ENCODE data around the gene FRMD8.
A peak's percentile ranks its signal among the peaks of the same experiment; 100 is the strongest.

FRMD8 gene

GRCh38 chr11:65416341-65416824 is 29.9 kb downstream of the FRMD8 start:
- DNase-seq, result peak; percentile 68 to 80

- peak in 1 of 2 donors; percentile 37 for DNase-seq
Observed at GRCh38 chr11:65416841-65417701, 30.6 kb downstream of the FRMD8 start.

DNA sequence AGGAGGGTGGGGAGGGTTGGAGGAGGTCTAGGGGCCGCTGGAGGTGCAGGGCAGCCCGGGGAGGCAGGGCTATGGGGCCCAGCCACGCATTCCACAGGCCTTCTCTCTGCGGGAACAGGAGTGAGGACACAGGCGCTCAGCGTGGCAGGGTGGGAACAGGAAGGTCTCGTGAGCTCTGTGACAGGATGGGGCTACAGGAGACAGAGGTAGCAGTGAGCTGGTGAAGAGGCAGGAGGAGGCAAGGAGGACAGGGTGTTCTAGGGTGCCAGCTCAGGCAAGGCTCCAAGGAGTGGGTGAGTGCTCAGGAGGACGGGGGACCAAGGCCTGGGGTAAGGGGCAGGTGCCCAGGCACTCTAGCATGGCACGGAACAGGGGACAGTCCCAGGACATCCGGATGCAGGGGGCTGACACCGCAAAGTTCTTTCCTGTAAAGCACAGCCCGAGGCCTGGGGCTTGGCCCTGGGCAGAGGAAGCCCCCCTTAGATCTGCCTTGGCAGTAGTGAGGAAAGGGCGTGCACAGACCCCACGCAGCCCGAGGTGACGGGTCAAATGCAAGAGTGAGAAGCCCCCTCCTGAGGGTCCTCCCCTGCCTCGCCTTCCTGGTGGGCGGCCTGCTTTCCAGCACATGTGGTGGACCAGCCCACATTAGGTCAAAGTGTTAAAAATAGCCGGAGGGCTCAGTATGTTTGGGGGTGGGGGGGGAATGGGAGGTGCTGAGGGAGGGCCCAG is 31.4 kb downstream of the FRMD8 start:
- peak in 1 of 2 donors; percentile 15 for DNase-seq

DNA sequence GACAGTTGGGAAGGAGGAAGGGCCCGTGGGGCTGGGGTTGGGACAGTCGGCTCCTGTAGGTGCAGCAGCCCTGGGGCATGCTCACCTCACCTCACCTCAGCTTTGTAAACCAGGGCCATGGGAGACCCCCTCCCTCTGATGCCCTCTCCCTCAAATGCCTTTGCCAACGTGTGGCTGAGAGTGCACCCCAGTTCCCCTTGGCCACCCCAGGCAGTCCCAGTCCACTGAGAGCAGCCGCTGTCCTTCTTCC is 31.9 kb downstream of the FRMD8 start:
- DNase-seq, result no peak

DNA sequence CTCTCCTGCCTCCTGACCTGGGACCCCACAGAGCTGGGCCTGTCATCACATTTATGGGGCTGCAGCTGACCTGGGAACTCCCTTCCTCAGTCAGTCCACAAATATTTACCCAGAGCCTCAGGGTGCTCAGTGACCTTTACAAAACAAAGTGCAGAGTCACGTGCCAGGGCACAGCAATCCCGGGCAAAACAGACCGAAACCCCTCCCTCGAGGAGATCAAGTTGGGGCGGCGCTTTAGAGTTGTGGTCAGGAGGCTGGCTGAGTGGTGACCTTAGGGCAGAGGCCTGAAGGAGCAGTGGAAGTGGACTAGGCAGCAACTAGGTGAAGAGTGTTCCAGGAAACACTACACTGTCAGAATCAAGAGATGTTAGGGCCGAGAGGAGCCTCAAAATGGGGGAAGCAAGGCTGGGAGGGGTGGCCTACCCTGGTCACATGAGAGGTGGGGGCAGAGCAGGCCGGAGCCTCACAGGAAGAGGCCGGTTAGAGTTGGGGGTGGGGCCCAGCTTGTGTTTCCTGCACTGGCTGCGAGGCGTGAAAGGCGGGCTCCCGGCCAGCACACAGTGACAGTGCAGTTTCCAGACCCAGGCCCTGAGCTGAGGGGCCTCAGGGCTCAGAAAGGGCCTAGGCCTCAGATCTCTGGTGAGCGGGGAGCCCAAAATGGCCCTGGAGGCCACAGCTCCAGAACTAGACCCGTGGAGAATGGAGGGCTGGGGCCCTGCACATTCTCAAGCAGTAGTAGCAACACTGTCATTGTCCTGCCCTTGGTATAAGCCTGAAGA is 32.4 kb downstream of the FRMD8 start:
- peak; percentile 92 to 98 for DNase-seq

DNA sequence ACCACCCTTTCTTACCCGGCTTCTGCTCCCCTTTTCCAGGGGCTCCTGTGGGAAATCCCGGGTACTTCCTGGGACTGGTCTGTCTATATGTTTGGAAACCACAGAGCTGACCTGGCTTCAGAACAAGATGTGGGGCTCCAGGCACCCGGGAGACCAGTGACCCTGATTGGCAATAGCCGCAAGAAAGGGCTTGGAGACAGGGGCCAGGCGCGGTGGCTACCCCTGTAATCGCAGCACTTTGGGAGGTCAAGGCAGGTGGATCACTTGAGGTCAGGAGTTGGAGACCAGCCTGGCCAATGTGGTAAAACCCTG is 33.0 kb downstream of the FRMD8 start:
- no peak for DNase-seq

GRCh38 chr11:65419772-65420481 is 33.5 kb downstream of the FRMD8 start:
- DNase-seq, result peak; percentile 41 to 85

DNA sequence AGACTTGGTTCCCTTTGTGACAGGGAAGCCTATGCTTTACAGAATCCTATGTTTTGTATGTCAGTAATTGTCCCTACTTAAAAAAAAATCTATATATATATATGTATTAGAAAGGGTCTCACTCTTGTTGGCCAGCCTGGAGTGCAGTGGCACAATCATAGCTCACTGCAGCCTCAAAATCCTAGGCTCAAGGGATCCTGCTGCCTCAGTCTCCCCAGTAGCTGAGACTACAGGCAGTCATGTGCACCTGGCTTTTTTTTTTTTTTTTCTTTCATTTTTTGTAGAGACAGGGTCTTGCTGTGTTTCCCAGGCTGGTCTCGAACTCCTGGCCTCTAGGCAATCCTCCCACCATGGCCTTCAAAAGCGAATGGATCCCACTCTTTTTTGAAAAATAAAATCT is 34.1 kb downstream of the FRMD8 start:
- no peak for DNase-seq

GRCh38 chr11:65420979-65421793 is 34.7 kb downstream of the FRMD8 start:
- DNase-seq, result peak; percentile 91 to 94

GRCh38 chr11:65421794-65422632 is 35.6 kb downstream of the FRMD8 start:
- DNase-seq, result peak; percentile 79 to 98

- peak; percentile 93 to 98 for DNase-seq
Observed at GRCh38 chr11:65422633-65423515, 36.4 kb downstream of the FRMD8 start, which contains the start of gene NEAT1. Gene NEAT1 (plus strand): TSS chr11:65422798.

- peak in 1 of 2 donors; percentile 56 for DNase-seq
Observed at GRCh38 chr11:65423516-65424204, 37.2 kb downstream of the FRMD8 start.

GRCh38 chr11:65424205-65425104 is 38.0 kb downstream of the FRMD8 start:
- DNase-seq, result peak in 1 of 2 donors; percentile 24

GRCh38 chr11:65425105-65425970 is 38.9 kb downstream of the FRMD8 start:
- peak in 1 of 2 donors; percentile 77 for DNase-seq

GRCh38 chr11:65425971-65426838 is 39.8 kb downstream of the FRMD8 start:
- peak in 1 of 2 donors; percentile 99 for DNase-seq
